Mesendoderm (in vitro differentiated cells): ENCODE measurements around the gene APC2.

ENCODE experiments used
- DNase-seq: peaks from one replicate; pipeline ENCODE4 v3.0.0; 2013
- H2AK5ac ChIP-seq: 2 replicates; pipeline ENCODE4 v1.6.1; 2013; ENCODE audit warnings: low read length, inconsistent platforms
- H2BK120ac ChIP-seq: 2 replicates; pipeline ENCODE4 v1.6.1; 2013; ENCODE audit warnings: low read depth, mild to moderate bottlenecking, low read length, moderate library complexity, mixed read lengths
- H2BK15ac ChIP-seq: replicated peaks from 2 replicates; pipeline ENCODE4 v1.6.1; 2013; ENCODE audit warnings: low read depth, mild to moderate bottlenecking, moderate library complexity
- H2BK5ac ChIP-seq: 2 replicates; pipeline ENCODE4 v1.6.1; 2013; ENCODE audit warnings: low read length, inconsistent platforms
- H3K18ac ChIP-seq: 2 replicates; pipeline ENCODE4 v1.6.1; 2013; ENCODE audit warnings: mild to moderate bottlenecking, low read length, mixed read lengths
- H3K23ac ChIP-seq: one replicate; pipeline ENCODE4 v1.6.1; 2013; ENCODE audit warnings: low read length
- H3K27ac ChIP-seq: 2 replicates; pipeline ENCODE4 v1.5.1; 2013; ENCODE audit warnings: low read depth, mild to moderate bottlenecking, inconsistent platforms, low read length, moderate library complexity
- H3K27me3 ChIP-seq: 2 replicates; pipeline ENCODE4 v1.6.1; 2013; ENCODE audit warnings: low read length, control low read depth, mild to moderate bottlenecking, inconsistent platforms; ENCODE audit not compliant: insufficient read depth, poor library complexity
- H3K36me3 ChIP-seq: 2 replicates; pipeline ENCODE4 v1.6.1; 2013; ENCODE audit warnings: low read length, inconsistent platforms; ENCODE audit not compliant: control insufficient read depth, insufficient read depth
- H3K4ac ChIP-seq: one replicate; pipeline ENCODE4 v1.6.1; 2013; ENCODE audit warnings: low read depth, mild to moderate bottlenecking, low read length, moderate library complexity
- H3K4me1 ChIP-seq: 2 replicates; pipeline ENCODE4 v1.6.1; 2013; ENCODE audit warnings: low read depth, low read length, inconsistent platforms; ENCODE audit not compliant: control insufficient read depth
- H3K4me2 ChIP-seq: 2 replicates; pipeline ENCODE4 v1.6.1; 2013; ENCODE audit warnings: low read length
- H3K4me3 ChIP-seq: 2 replicates; pipeline ENCODE4 v1.5.1; 2013; ENCODE audit warnings: mild to moderate bottlenecking, low read length
- H3K56ac ChIP-seq: one replicate; pipeline ENCODE4 v1.6.1; 2013; ENCODE audit warnings: low read length
- H3K79me1 ChIP-seq: 2 replicates; pipeline ENCODE4 v1.6.1; 2013; ENCODE audit warnings: low read length, inconsistent platforms
- H3K79me2 ChIP-seq: 2 replicates; pipeline ENCODE4 v1.6.1; 2013; ENCODE audit warnings: mild to moderate bottlenecking, low read length; ENCODE audit not compliant: control insufficient read depth, insufficient read depth
- H3K9ac ChIP-seq: 2 replicates; pipeline ENCODE4 v1.6.1; 2013; ENCODE audit warnings: low read length, inconsistent platforms
- H4K5ac ChIP-seq: one replicate; pipeline ENCODE4 v1.6.1; 2013; ENCODE audit warnings: low read length
- H4K8ac ChIP-seq: one replicate; pipeline ENCODE4 v1.6.1; 2013; ENCODE audit warnings: low read depth, mild to moderate bottlenecking, control low read depth, low read length, moderate library complexity
- WGBS: extraction: QIAGEN DNeasy Blood & Tissue Kit; methylation state at CpG from one replicate; pipeline ENCODE4 v1.1.7; 2013; ENCODE audit warnings: low lambda C conversion rate, missing lambda C conversion rate; ENCODE audit not compliant: insufficient coverage; ENCODE audit errors: extremely low coverage; 5-methylcytosine and 5-hydroxymethylcytosine counted together

APC2 gene

DNA sequence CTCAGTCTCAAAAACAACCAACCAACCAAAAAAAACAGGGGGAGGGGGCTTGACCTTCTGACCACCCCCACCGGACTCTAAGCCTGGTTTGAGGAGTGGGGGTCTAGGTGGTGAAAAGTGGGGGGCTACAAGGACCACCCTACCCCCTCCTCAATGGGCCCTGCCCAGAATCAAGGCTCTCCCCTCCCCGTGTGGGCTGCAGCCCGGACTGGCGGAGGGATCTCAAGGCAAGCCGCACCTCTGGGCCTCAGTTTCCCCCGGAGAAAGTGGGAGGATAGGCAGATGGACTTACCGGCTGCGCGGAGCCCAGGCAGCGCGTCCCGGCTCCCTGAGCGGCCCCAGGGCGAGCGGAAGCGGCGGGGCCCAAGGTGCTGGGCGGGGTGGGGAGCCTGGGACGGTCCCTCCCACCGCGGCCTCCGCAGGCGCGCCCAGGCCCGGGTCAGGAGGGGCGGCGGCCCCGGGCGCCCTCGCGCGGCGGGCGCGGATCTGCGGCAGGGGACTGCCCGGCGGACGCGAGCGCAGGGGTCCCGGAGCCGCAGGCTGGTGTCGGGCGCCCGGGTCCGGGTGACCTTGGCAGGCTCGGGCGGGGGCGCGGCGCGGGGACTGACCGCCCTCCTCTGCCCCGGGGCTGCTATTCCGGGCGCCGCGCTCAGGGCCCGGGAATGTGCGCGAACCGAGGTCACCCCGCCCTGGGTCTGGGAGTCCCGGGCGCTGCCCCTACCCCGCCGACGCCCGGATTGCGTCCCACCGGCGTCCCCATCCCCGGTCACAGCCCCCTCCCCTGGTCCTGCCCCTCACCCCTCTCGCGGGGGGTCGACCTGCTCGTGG is 63.0 kb downstream of the APC2 start, which contains the start of gene ADAMTSL5:
TSS of gene ADAMTSL5 (minus strand) at position 349 of the 828 bp plus-strand sequence. CDS start 2,076 bp downstream, outside the sequence.
- Histone ChIP-seq H3K4me3 (no peak within 1 kb of the TSS), H3K4me2 (no peak within 1 kb of the TSS)
- peak; percentile 54 for DNase-seq

DNA sequence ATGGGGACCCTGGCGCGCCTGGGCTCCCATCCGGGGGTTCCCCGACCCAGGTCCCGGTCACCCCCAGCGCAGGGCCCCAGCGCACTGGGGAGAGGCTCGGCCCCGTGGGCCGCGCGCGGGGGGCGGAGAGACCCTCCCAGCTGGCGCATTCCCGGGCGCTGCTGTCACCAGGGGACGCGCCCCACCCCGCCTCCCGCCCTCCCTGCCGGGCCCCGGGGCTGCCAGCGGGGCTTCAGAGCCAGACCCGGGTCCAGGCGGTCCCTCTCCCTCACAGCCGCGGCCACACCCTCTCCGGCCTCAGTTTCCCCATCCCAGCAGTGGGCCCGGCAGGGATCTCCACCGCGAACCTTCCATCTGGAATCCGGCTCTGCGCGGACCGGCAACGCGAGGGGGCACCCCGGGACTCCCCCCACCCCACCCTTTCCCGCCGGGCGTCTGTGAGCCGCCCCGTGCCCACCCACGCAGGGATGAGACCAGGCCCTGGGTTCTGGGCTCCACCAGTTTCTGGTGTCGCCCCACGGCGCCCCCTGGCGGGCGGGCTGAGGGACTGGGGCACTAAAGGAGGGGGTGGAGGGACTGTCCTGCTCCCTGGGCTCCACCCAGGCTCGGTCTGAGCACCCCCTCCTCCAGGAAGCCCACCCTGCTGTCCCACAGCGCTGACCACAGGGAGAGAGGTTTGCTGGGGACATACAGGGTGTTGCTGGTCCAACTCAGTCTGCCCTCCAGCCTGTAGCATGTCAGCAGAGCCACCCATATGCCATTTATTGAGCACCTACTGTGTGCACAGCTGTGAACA is 63.8 kb downstream of the APC2 start:
- no peak overlapping the region for H2BK15ac ChIP-seq
- no peaks in the 10 kb centered on the region for H3K36me3 ChIP-seq
- no peaks in the 10 kb centered on the region for H3K79me1 ChIP-seq
- H3K4me1 ChIP-seq, result no peaks in the 10 kb centered on the region
- H2BK5ac ChIP-seq, result no peak overlapping the region
- H3K79me2 ChIP-seq, result no peaks in the 10 kb centered on the region
- H3K4ac ChIP-seq, result no peak overlapping the region
- no peak overlapping the region for H3K23ac ChIP-seq
- peak overlapping the region; percentile 16 for H3K18ac ChIP-seq
- no CpG with 5 or more reads among the region's 52 CpGs for WGBS
- no peak overlapping the region for H4K5ac ChIP-seq
- DNase-seq, result peak; percentile 53
- H3K27ac ChIP-seq, result no peak overlapping the region
- no peak overlapping the region for H3K9ac ChIP-seq
- no peak overlapping the region for H3K4me3 ChIP-seq
- no peak overlapping the region for H3K4me2 ChIP-seq
- no peak overlapping the region for H2AK5ac ChIP-seq
- no peak overlapping the region for H2BK120ac ChIP-seq
- no peak overlapping the region for H4K8ac ChIP-seq
- no peaks in the 10 kb centered on the region for H3K27me3 ChIP-seq
- H3K56ac ChIP-seq, result no peak overlapping the region

More for the DNA sequence above, 63.0 kb downstream of the APC2 start, which contains the start of gene ADAMTSL5:
- no peaks in the 10 kb centered on the region for H3K4me1 ChIP-seq
- H3K27me3 ChIP-seq, result no peaks in the 10 kb centered on the region
- H3K18ac ChIP-seq, result peak within 1 kb of the TSS; percentile 19
- no peak within 1 kb of the TSS for H3K27ac ChIP-seq
- H3K79me1 ChIP-seq, result no peaks in the 10 kb centered on the region
- no peak within 1 kb of the TSS for H2AK5ac ChIP-seq
- no peak within 1 kb of the TSS for H3K23ac ChIP-seq
- H2BK15ac ChIP-seq, result no peak within 1 kb of the TSS
- peak within 1 kb of the TSS; percentile 60 for H3K56ac ChIP-seq
- peak within 1 kb of the TSS; percentile 38 for H3K9ac ChIP-seq
- H2BK5ac ChIP-seq, result no peak within 1 kb of the TSS
- H4K8ac ChIP-seq, result no peak within 1 kb of the TSS
- H2BK120ac ChIP-seq, result no peak within 1 kb of the TSS
- no peaks in the 10 kb centered on the region for H3K36me3 ChIP-seq
- H3K4ac ChIP-seq, result no peak within 1 kb of the TSS
- no CpG with 5 or more reads among the region's 78 CpGs for WGBS
- H3K79me2 ChIP-seq, result no peaks in the 10 kb centered on the region
- H4K5ac ChIP-seq, result no peak within 1 kb of the TSS

DNA sequence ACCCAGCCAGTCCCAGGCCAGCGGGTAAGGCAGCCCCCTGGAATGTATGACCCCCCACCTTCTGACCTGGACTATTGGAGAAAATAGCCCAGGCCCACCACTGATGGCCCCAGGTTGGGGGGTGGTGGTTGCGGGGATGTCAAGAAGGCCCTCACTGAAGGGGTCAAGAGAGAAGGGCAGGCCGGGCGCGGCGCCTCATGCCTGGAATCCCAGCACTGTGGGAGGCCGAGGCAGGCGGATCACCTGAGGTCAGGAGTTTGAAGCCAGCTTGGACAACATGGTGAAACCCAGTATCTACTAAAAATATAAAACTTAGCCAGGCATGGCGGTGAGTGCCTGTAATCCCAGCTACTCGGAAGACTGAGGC is 64.4 kb downstream of the APC2 start:
- H3K4me2 ChIP-seq, result no peak overlapping the region
- no peak overlapping the region for H2AK5ac ChIP-seq
- no peak overlapping the region for H3K27ac ChIP-seq
- H2BK5ac ChIP-seq, result no peak overlapping the region
- H3K23ac ChIP-seq, result no peak overlapping the region
- H3K4ac ChIP-seq, result no peak overlapping the region
- no peaks in the 10 kb centered on the region for H3K79me2 ChIP-seq
- H3K18ac ChIP-seq, result no peak overlapping the region
- H3K36me3 ChIP-seq, result no peaks in the 10 kb centered on the region
- no peak overlapping the region for H4K8ac ChIP-seq
- no peak overlapping the region for H2BK120ac ChIP-seq
- H4K5ac ChIP-seq, result no peak overlapping the region
- H3K79me1 ChIP-seq, result no peaks in the 10 kb centered on the region
- no peak overlapping the region for H3K56ac ChIP-seq
- H3K27me3 ChIP-seq, result no peaks in the 10 kb centered on the region
- no peak overlapping the region for H3K9ac ChIP-seq
- H3K4me3 ChIP-seq, result no peak overlapping the region
- H2BK15ac ChIP-seq, result no peak overlapping the region
- WGBS, result no CpG with 5 or more reads among the region's 10 CpGs
- H3K4me1 ChIP-seq, result no peaks in the 10 kb centered on the region
- DNase-seq, result no peak

DNA sequence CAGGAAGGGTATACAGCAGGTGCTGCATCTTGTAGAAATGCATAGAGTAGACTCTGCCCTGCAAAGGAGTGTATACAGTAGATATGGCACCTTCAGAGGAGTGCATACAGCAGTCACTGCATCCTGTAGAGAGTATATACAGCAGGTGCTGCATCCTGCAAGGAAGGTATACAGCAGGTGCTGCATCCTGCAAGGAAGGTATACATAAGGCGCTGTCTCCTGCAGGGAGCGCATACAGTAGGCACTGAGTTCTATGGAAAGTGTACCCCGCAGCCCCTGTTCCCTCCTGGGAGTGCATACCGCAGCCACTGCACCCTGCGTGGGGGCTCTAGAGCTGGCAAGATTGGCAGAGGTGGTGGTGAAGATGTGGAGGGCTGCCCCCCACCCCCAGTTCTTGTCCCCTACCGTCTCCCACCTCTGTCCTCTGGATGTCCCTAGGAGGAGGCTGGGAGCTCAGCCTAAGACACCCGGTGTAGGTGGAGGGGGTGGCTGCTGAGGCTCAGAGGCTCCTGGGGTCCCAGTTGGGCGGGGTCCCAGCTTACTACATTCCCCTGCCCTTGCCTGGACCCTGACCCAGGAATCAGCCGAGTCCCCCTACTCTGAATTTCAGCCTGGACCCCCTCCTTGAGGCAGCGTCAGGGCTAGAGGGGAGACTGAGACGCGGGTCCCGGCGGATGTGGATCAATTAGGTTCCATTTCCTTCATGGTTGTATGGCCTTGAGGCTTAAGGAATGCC is 65.2 kb downstream of the APC2 start:
- Histone ChIP-seq H2BK120ac (no peak overlapping the region), H3K4ac (no peak overlapping the region), H3K27ac (no peak overlapping the region), H3K36me3 (no peaks in the 10 kb centered on the region), H2BK5ac (no peak overlapping the region), H2AK5ac (no peak overlapping the region), H3K56ac (no peak overlapping the region), H3K4me1 (no peaks in the 10 kb centered on the region), H3K79me1 (no peaks in the 10 kb centered on the region), H3K23ac (no peak overlapping the region), H3K9ac (no peak overlapping the region), H4K8ac (no peak overlapping the region), H3K18ac (no peak overlapping the region), H2BK15ac (no peak overlapping the region), H3K27me3 (no peaks in the 10 kb centered on the region), H3K79me2 (no peaks in the 10 kb centered on the region), H3K4me3 (no peak overlapping the region), H4K5ac (no peak overlapping the region), H3K4me2 (no peak overlapping the region)
- DNase-seq, result no peak
- no CpG with 5 or more reads among the region's 14 CpGs for WGBS

DNA sequence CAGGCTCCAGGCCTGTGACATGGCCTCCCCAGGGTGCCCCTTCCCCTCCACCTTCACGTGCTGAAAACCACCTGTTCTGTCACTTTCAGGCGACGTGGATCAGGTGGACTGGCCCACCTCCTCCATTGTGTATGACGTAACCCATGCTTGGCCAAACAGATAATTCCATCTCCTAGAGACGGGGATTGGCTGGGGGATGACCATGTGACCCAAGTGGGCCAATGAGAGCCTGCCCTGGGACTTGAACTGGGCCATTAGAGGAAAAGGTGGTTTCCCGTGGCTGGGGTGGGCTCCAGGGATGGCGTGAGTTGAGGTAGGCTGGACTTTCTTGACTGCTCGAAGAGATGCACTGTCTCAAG is 66.5 kb downstream of the APC2 start:
- no peak overlapping the region for H3K18ac ChIP-seq
- no peak overlapping the region for H2BK5ac ChIP-seq
- H2BK15ac ChIP-seq, result no peak overlapping the region
- H3K23ac ChIP-seq, result no peak overlapping the region
- H2BK120ac ChIP-seq, result no peak overlapping the region
- peak; percentile 28 for DNase-seq
- H3K4me3 ChIP-seq, result no peak overlapping the region
- no peaks in the 10 kb centered on the region for H3K27me3 ChIP-seq
- H4K8ac ChIP-seq, result no peak overlapping the region
- no peaks in the 10 kb centered on the region for H3K79me1 ChIP-seq
- H3K27ac ChIP-seq, result no peak overlapping the region
- H3K9ac ChIP-seq, result no peak overlapping the region
- WGBS, result no CpG with 5 or more reads among the region's 8 CpGs
- H4K5ac ChIP-seq, result no peak overlapping the region
- no peak overlapping the region for H2AK5ac ChIP-seq
- H3K56ac ChIP-seq, result no peak overlapping the region
- H3K4me2 ChIP-seq, result no peak overlapping the region
- no peaks in the 10 kb centered on the region for H3K36me3 ChIP-seq
- no peak overlapping the region for H3K4ac ChIP-seq
- no peaks in the 10 kb centered on the region for H3K4me1 ChIP-seq
- no peaks in the 10 kb centered on the region for H3K79me2 ChIP-seq
